ENCODE data around the gene MCCD1.
"Not testable (repeated sequence)": the region's sequence is repeated elsewhere in the genome, so short reads cannot be mapped to it uniquely, and the experiment has no call there.

MCCD1 gene, protein sequence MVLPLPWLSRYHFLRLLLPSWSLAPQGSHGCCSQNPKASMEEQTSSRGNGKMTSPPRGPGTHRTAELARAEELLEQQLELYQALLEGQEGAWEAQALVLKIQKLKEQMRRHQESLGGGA

DNA sequence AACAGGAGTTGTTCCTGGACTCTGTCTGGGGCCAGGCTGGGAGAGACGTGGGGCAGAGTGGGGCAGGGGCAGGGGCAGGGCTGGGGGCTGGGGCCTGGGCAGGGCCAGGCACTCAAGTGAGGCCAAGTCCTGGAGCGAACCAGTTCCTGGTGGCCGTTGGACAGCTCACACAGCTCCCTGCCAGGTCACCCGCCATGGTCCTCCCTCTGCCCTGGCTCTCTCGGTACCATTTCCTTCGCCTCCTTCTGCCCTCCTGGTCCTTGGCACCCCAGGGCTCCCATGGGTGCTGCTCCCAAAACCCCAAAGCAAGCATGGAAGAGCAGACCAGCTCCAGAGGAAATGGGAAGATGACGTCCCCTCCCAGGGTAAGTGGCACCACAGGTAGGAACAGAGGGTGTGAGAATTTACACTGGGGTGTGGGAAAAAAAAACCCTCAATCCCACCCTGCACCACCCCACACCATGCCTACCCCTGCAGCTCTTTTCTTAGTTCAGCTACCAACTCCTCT, at the start of gene MCCD1:
Gene MCCD1 (plus strand): TSS at position 142 of the 508 bp plus-strand sequence. CDS start 53 bp downstream, at position 195.
- no peak for DNase-seq

DNA sequence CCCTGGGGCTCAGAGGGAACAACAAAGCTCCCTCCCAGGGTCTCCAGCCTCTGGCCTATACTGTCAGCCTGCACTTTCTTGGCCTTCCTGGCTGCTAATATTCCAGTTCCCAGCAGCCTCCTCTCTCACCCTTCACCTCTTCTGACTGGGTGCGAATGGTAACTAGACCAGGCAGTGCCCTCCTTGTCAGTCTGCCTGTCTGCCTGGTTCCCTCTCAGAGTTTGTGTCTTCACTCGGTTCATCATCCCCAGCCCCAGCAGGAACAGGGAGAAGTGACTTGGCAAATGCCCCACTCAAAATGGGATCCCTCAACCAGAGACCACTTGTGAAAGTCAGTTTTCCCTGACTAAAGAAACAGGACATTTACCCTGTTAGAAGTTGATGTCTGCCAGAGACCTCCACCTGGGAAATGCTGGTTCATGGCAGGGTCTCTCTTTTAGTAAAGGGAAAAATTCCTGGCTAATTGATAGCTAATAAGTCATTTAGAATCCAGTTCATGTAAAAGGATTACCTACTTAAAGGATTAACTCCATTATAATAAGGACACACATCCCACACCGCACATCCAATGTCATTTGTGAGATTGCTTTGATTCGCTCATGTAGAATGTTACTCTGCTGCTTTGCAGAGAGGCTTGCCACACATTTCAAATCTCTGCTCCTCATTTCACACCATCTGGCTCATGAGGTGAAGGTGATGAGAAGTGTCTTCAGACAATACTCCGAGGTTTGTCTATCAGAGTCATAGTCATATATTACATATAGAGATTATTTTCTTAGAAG, 49.4 kb upstream of the MCCD1 start:
- no peak for DNase-seq

DNA sequence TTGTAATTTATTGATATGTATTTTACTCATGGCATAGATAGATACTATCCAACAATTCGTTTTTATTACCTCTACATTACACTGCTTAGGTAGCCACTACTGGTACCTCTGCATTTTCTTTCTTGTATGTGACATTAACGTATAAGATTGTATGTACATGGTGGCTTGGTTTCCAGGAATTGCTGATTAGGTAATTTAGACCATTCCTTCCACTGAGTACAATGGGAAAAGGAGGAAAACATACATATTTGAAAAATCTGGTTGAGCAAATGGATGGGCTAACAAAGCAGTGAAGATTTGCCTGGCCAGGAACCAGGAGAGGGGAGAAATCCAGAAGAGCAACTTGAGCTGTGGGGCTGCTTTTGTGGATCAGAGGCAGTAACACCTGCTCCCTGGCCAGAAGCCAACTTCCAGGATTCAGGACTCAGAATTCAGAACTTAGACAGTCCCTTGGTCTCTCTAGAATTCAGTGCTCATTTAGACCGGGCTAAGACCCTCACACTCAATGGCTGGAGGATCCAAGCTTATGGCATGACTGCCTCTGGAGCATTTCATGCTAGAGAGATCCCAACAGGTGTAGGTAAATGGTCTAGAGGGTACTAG, 48.7 kb upstream of the MCCD1 start:
- DNase-seq = no peak

DNA sequence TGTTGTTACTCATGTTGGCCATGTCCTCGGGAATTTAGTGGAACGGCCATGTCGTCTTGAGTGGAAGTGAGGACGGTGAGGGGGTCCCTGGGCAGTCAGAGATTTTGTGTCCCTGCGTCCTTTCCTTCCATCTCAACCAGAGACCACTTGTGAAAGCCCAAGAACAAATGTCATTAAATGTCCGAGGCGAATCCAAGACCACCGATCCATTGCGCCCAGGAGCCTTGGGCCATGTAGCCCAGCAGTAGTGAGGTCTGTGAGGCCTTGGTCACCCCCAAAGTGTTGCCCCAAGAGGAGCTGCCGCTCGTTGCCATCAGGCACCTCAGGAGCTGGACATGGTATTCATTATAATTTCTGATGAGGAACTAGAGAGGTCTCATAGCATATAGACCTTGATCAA, 48.2 kb upstream of the MCCD1 start:
- DNase-seq = no peak

DNA sequence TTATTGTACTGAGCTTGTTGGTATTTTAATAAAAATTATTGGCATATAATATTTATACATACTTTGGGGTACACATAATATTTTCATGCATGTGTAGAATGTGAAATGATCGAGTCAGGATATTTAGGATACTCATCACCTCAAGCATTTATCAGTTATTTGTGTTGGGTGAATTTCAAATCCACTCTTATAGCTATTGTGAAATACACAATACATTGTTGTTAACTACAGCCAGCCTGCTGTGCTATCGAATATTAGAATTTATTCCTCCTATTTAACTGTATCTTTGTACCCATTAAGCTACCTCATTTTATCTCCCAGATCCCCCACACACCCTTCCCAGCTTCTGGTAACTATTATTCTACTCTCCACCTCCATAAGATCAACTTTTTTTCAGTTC, 45.4 kb upstream of the MCCD1 start:
- no peak for DNase-seq

DNA sequence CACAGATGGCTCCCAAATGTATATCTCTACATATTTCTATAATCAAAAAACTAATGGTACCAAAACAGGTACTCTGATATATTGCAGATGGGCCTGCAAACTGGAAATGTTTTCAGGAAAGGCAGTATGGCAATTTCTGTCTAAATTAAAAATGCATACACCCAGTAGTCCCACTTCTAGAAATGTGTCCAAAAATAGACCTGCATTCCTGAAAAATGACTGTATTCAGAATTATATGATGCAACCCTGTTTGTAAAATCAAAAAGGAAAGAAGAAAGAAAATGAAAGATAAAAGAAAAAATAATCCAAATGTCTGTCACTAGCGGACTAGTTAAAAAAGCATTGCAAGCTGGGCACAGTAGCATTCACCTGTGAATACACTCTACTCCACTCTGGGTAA, 43.7 kb upstream of the MCCD1 start:
- no peak for DNase-seq

DNA sequence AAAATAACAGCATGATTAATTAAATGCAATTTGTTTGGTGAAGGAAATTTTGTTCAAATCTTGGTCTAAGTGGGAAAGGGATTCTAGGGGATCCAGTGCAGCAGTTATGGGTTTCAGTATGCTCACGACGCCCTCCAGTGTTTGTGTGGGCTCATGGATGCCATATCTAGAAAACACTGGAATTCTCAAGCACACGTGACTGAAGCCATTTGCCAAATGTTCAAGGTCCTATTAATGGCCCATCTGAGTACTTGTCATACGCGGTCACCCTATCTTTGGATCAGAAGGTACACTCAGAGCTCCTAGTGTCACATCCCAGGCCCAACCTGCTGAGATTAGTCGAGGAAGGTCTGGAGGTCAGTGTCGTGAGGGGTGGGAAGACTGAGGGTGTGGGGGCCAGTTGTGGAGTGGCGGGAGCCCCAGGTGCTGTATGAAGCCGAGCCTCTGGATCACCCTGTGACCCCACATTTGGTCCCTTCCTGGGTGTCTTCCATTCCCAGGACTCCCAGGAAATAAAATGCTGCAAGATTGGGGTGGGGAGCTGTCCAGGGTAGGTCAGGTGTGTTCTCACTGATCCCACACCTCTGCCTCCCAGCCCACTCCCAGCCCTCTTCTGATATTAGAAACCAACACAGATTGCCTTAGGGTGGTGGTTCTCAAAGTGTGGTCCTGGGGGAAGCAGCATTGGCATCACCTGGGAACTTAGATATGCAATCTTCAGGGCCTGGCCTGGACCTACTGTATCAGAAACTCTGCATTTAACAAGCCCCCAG, 42.5 kb upstream of the MCCD1 start:
- not testable (repeated sequence) for DNase-seq

DNA sequence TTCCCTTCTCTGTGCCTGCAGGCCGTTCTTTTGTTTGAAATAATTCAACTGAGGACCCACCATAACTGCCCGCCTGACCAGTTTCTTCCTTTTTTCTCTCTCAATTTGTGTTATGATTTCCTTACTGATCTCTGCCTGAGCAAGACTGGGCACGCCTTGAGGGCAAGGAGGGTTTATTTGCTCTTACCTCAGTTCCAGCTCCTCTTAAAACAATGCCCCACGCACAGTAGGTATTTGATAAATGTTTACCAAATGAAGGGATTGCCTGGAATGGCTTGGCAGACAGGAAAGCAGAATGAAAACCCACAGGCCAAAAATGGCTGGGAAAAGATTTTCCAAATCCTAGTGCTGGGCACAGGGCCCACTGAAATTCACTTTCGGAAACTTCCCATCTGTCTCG, 41.1 kb upstream of the MCCD1 start:
- not testable (repeated sequence) for DNase-seq

DNA sequence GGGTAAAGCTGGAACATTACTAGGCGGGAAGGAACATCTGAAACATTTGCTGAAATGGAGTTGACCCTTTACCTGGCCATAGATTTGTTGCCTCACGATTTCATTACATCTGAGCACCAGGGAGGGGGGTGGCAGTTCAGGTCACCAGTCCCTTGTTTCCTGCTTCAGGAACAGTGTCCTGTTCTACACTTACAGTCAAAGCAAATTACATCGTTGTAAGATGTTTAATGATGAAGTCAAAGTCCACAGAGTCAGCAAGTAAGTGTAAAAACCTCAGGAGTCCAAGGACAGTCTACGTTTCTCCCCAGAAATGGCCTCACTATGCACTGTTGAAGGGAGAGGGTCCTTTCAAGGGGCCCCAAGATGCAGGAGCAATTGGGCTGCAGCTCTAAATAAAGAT, 39.7 kb upstream of the MCCD1 start:
- no peak for DNase-seq

DNA sequence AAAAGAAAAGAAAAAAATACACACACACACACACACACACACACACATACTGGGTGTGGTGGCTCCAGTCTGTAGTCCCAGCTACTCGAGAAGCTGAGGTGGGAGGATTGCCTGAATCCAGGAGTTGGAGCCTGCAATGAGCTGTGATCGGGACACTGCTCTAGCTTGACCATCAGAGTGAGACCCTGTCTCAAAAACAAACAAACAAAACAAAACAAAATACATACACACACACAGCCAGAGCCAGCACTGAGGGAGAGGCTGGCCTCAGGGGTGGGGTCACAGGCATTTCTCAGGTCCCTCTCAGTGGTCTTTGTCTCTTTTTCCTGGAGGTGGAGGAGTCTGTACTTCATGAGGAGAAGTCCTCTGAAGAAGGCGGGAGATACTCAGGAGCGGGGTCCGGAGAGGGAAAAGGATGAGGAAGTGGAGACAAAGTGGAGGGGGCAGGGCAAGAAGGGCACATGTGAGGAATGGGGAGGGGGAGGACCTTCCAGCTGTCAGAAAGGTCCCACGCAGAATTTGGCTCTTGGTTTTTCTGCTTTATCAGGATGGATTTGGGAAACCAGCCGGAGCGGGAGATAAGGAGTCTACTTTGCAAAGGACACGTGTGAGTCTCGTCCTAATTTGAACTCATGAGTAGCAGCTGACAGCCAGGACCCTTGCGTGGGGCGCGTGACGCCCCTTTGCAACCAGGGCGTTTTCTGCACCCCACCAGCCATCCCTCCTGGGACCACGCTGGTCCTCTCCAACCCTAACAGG, 38.5 kb upstream of the MCCD1 start:
- no peak for DNase-seq

DNA sequence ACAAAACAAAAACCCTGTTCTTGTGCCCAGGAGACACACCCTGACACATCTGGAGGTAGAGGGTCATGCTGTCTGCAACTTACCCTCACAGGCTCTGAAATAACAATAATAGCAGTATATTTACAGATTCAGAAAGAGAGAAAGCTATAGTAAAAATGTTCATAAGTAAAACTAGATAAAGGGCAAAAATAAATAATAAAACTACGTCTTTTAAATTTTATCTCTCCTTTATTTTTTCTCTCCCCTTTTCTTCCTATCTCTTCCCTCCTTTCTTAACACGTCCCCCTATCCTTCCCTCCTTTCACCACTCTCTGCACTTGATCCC, 35.2 kb upstream of the MCCD1 start:
- not testable (repeated sequence) for DNase-seq

DNA sequence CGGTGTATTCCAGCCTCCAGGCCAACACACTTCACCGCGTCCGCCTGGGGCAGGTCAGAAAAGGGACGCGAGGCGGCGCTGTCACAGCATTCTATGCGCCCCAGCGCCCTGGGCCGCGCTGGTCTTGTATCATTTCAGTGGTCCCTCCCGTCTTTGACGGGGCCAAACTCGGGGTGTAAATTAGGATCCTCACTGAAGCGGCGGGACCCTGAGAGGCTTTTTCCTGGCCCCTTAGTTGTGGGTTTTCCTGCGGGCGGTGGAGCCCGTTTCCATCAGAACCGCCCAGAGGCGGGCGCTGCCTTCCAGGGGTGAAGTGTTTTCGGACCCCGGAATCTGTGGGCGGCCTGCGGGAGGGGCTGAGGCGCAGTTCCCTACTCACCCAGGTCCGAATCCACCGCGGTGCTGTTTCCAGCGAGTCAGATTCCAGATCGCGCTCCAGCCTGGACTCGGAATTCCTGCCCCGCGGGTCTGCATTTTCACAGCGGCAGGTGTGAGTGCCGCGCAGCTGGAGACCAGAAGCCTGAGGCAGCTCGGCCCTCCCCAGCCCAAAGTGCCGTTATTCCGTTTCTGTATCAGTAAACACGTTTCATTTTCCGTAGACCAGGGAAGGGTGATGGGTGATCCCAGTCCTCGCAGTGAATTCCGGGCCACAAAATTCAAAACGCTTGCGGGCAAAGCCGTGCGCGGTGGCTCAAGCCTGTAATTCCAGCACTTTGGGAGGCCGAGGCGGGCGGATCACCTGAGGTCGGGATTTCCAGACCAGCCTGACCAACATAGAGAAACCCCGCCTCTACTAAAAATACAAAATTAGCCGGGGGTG, 34.7 kb upstream of the MCCD1 start:
- peak; percentile 93 for DNase-seq

DNA sequence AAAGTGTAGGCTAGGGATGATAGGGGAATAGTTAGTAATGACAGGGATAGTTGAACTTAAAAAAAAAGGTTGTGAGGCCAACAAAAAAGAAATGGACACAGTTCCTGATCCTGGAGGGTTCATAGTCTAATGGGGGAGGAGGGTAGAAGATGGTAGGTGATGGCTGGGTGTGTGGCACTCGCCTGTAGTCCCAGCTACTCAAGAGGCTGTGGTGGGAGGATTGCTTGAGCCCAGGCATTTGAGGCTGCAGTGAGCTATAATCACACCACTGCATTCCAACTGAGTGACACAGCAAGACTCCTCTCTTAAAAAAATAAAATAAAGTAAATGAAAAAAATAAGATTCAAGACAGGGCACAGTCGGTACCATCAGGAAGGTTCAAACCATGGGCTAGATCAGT, 33.2 kb upstream of the MCCD1 start:
- DNase-seq = peak; percentile 19

DNA sequence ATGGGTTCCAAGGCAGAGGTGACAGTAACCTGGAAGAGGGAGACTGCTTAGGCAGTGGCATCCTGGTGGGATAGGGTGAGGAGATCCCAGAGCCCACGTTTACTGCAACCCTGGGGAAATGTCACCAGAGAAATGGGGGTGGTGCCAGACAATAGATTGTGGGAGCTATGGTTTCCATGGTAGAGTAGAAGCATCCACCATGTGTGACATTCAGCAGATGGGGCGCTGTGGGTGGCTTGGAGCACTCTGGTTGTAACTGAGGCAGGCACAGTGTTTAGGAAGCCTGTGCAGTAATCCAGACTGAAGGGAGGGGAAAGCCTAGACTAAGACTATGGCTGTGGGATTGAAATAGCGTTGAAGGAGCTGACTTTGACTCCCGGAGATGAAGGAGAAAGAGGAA, 31.9 kb upstream of the MCCD1 start:
- peak; percentile 49 for DNase-seq

DNA sequence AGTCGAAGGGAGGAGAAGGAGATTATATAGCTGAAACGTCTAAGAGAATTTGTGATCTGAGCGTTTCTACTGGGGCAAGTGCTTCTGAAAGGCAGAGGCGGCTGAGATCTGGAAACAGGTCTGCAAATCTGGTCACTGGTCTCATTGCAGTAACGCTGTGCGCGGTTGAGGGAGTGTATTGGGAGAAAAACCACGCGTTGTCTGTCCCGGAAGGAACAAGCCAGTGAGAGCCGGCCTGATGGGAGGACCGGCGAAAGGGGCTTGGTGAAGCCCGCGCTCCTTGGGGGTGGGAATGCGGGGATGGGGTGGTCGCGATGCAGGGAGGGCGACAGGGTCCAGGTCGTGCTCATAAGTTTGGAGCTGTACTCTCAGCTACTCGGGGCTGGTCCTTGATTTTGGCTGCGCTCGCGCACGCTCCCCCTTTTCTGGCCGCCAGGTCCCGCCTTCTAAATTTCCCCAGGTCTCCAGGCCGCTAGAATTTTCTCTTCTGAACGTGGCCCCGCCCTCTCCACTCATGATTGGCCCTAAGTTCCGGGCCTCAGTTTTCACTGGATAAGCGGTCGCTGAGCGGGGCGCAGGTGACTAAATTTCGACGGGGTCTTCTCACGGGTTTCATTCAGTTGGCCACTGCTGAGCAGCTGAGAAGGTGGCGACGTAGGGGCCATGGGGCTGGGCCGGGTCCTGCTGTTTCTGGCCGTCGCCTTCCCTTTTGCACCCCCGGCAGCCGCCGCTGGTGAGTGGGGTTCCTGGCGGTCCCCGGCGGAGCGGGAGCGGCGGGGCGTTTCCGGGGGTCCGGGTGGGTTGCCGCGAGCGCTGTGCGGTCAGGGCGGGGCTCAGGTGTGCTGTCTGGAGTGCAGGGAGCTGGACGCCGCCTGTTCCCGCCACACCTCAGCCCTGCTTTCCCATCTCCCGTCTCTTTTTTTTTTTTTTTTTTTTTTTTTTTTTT, 31.0 kb upstream of the MCCD1 start, which contains the start of gene MICB:
Gene MICB (plus strand): TSS at position 615 of the 946 bp plus-strand sequence. CDS start 49 bp downstream, at position 664.
- DNase-seq = peak; percentile 85

DNA sequence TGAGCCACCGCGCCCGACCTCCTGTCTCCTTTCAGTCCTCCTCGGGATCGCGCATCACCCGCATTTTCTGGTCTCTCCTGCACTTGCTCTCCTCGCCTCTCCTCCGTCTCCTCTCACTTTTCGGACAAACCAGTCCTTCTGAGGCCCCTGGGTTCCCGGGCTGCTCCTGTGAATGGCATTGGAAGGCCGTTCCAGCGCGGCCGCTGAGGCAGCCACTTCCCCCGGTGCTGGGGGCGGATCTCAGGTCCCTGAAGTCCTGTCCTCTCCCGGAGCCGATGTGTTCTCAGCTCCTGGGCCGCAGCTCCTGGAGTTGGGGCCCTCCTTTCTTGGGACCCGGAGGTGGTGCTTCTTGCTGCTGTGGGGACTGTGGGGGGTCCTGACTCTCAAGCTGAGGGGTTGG, 30.0 kb upstream of the MCCD1 start:
- no peak for DNase-seq

DNA sequence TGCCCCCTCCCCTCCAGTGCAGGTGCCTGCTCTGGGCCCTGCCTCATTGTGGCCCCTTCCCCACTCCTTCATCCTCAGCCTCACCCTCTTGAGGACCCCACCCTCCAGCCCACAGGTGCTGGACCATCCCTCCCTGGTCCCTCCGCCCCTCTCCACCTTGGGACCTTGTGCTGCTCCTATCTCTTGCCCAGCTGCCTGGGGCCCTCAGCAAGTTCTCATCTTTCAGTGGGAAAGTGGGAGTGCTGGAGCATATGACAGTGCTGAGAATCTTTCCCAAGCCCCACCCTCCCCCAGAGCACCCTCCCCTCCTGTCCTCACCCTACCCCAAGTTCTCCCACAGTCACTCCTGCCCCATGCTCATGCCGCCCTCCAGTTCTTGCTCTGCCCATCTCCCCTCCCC, 29.1 kb upstream of the MCCD1 start:
- not testable (repeated sequence) for DNase-seq

DNA sequence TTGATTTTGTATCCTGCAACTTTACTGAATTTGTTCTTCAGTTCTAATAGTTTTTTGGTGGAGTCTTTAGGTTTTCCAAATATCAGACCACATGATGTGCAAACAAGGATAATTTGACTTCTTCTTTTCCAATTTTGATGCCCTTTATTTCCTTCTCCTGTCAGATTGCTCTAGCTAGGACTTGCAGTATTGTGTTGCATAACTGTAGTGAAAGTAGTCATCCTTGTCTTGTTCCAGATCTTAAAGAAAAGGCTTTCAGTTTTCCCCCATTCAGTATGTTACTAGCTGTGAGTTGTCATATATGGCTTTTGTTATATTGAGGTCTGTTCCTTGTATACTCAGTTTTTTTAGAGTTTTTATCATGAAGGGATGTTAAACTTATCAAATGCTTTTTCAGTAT, 26.2 kb upstream of the MCCD1 start:
- DNase-seq = no peak

DNA sequence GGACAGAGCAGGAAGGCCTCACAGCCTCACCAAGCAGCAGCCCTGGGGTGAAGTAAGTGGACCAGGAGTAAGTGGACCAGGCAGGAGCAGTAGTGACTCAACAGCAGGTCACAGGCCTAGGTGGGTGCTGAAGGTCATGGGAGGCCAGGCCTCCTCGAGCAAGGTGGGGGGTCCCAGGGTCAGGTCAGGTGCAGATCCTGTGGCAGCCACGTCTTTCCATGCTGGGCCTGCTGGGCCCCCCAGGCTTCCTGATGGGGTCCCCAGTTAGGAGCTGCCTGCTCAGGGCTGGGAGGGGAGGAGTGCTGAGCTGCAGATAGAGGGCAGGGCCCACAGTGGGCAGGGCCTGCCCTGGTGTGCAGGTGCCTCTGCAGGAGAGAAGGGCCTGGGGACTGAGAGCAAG, 19.7 kb upstream of the MCCD1 start:
- not testable (repeated sequence) for DNase-seq

DNA sequence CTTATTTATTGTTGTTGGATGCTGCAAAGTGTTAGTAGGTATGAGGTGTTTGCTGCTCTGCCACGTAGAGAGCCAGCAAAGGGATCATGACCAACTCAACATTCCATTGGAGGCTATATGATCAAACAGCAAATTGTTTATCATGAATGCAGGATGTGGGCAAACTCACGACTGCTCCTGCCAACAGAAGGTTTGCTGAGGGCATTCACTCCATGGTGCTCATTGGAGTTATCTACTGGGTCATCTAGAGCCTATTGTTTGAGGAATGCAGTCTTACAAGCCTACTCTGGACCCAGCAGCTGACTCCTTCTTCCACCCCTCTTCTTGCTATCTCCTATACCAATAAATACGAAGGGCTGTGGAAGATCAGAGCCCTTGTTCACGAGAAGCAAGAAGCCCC, 18.8 kb upstream of the MCCD1 start:
- no peak for DNase-seq

Data from RPMI8226 (cell line).